ENCODE measurements around the gene ZMAT1.
"Not testable (repeated sequence)": the region's sequence is repeated elsewhere in the genome, so short reads cannot be mapped to it uniquely, and the experiment has no call there.

The ZMAT1 gene

DNA sequence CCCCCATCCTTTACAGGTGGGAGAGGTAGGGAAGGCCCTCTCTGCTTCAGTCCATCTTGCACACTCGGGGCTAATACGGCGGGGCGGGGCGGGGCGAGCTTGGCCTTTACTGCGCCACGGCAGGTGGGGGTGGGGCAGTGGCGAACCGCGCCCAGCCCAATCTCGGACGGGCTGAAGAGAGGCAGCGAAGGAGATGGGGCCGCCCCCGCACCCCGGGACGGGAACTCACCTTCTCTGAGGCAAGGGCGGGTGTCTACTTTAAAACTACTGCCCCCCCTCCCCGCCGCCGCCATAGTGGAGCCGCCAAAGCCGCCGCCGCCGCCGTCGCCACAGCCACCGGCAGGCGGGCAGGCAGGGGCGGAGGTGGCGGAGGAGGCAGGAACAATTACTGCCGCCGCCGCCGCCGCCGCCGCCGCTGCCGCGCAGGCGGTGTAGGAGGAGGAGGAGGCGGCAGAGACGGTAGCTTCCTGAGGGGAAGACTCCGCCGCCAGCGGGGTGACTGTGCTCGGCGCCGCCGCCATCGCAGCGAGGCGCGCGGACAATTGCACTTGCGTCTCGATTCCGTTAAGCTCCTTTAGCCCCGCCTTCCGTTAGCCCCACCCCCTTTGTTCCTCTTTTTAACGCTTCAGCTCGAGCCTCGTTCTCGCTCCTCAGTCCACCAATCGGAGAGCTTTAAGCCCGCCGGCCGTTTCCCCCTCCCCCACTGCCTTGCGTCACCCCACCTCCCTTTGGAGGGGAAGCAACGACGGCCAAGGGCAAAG, at the start of gene ZMAT1:
ZMAT1 (minus strand) TSS at position 540 of the 761 bp plus-strand sequence; CDS start at position 521, 19 bp downstream.
- peak; percentile 95 for DNase-seq

GRCh38 chrX:101977106-101977505, 45.3 kb upstream of the ZMAT1 start:
- DNase-seq, result no peak

- no peak for DNase-seq
Observed at GRCh38 chrX:101973066-101973465, 41.2 kb upstream of the ZMAT1 start.

- not testable (repeated sequence) for DNase-seq
Observed at GRCh38 chrX:101964923-101965539, 33.2 kb upstream of the ZMAT1 start.

- DNase-seq, result no peak
Observed at GRCh38 chrX:101958139-101958538, 26.3 kb upstream of the ZMAT1 start.

DNA sequence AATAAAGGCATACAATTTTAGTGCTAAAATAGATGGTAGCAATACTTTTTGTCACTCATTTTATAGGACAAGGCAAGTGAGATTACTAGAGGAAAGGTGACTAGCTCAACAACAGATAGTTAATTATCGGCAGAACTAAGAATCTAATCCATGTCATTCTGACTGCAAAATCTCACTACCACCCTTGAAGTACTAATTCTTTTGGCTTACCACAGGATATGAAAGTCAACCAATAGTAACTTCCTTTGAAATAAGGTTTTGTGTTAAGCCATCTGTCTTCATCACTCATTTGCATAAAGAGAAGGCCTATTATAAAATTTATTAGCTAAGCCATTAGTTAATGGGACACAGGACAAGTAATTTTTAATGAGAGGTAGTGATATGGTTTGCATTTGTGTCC, 25.3 kb upstream of the ZMAT1 start:
- no peak for DNase-seq

- no peak for DNase-seq
Observed at GRCh38 chrX:101956556-101956955, 24.7 kb upstream of the ZMAT1 start.

DNA sequence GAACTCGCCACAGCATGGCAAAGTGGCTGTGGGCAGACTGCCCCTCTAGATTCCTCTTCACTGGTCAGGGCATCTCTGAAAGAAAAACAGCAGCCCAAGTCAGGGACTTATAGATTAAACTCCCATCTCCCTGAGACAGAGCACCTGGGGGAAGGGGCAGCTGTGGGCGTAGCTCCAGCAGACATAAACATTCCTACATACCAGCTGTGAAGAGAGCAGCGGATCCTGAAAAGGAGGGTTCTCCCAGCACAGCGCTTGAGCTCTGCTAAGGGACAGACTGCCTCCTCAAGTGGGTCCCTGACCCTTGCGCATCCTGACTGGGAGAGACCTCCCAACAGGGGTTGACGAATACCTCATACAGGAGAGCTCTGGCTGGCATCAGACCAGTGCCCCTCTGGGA, 18.8 kb upstream of the ZMAT1 start:
- DNase-seq, result no peak

GRCh38 chrX:101932249-101932570, 383 bp upstream of the ZMAT1 start:
- DNase-seq, result no peak

DNA sequence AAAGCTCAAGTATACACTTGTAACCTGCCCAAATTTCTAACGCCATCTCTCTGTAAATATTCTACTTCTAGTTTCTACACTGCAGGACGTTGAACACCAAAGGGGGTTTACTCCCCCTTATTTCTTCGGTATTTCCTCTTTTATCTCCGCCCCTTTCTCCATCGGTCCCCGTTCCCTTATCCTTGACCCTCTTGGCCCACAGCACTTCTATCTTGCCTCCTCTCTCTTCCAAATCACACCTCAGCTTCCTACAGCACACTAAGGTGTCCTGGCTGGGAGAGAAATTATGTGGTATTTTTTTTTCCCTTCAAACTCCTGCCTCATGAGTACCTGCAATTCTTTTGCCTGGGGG, 715 bp downstream of the ZMAT1 start:
- no peak for DNase-seq

DNA sequence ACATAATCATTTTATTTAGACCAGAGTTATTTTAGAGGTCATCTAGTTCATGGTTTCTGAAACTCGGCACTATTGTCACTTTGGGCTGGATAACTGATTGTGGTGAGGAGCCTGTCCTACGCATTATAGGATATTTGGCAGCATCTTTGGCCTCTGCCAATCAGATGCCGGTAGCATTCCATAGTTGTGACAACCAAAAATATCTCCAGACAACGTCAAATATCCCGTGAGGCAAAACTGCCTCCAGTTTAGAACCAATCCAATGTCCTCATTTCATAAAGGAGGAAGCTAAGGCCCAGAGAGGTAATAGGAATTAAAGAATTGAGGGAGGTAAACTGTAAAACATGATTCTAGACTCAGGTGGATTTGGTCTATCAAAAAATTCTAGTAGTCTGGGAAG, 6.1 kb downstream of the ZMAT1 start:
- no peak for DNase-seq

GRCh38 chrX:101918751-101919150, 13.1 kb downstream of the ZMAT1 start:
- no peak for DNase-seq

- DNase-seq, result no peak
Observed at GRCh38 chrX:101906136-101906796, 25.6 kb downstream of the ZMAT1 start.

GRCh38 chrX:101904996-101905395, 26.8 kb downstream of the ZMAT1 start:
- no peak for DNase-seq

All from NCI-H1436 (cell line).